AG20443 (cell line): ENCODE data around the gene SRP19.
"Not testable (repeated sequence)": the region's sequence is repeated elsewhere in the genome, so short reads cannot be mapped to it uniquely, and the experiment has no call there.

Source experiments
- DNase-seq: peaks from one replicate; pipeline ENCODE4 v3.0.0; 2012; ENCODE audit warnings: low spot score, mixed read lengths

The SRP19 gene

DNA sequence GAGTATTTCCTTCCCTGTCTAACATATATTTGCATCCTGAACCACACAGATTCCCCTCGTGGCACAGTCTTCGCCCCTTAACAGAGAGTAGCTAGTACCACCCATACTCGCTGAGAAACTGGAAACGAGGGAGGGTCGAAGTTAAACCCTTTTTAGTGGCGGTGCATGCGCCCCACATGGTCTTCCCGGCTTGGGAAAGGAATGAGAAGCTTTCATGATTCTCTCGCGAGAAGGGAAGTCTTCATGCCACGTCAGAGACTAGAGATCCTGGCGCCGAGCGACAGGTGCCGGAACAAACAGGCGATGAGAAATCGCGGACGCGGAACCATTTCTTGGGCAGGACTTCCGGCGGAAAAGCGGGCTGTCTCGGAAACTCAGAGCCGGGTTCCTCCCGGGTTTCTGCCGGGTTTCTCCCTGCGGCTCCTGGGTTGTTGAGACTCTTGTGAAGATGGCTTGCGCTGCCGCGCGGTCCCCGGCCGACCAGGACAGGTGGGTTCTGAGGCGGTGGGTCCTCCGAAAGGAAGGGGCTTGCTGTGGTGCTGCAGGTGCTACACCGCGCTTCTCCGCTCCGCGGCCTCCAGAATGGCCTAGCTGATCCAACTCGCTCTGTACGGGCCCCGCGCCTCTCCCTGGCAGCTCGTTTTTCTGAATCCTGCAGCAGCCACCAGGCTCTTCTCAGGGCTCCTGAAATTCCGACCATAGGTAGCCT lies at the start of gene SRP19:
SRP19 (plus strand) TSS at position 359 of the 709 bp plus-strand sequence; CDS start at position 449, 90 bp downstream.
- DNase-seq = peak; percentile 98

GRCh38 chr5:112812549-112812948 lies 48.5 kb upstream of the SRP19 start:
- DNase-seq = no peak

DNA sequence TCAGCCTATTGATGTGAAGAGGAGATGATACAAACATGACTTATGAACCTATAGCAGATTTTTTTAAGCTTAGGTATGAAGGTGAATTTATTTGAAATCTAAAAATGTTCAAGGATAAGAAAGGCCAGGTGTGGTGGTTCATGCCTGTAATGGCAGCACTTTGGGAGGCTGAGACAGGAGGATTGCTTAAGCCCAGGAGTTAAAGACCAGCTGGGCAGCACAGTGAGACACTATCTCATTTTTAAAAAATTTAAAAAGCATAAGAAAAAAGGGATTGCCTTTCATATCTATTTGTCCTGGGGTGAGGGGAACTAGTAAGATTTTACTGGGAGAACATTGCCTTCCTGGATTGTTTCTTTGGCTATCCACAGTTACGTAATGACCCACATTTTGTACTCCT lies 40.8 kb upstream of the SRP19 start:
- DNase-seq = no peak

DNA sequence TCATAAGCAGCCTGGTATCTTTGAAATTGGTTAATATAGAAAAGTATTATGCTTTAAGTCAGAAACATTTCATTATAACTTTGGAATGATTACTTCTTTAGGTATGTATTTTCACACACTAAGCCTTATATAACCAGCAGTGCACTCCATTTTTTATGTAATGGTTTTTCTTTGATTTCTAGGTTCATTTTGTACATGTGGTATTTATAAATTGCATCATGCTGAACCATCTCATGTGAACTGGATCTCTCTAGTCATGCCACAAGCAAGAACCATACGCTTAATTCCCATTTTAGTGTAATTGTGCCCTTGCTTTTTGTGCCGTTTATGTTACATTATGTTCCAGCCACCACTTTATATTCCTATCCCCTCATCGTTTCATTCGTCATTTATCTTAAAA lies 38.6 kb upstream of the SRP19 start:
- no peak for DNase-seq

DNA sequence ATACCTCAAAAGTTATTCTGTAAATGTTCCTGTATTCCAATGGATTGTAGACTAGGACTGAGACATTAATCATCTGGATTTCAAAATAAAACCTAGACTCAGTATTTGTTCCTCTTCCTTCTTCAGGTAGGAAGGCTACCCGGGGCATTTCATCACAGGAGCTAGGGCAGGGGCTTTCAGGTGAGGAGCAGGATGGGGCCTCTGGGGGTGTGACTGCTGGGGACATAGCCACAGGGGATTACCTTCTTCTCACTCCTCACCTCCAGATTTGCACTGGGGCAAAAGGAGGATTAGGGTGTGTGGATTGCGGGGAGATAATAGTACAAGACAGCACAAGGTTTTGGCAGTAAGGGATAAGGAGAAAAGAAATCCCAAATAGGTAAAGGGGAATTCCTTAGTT lies 37.9 kb upstream of the SRP19 start:
- DNase-seq = no peak

GRCh38 chr5:112823656-112824055 lies 37.4 kb upstream of the SRP19 start:
- no peak for DNase-seq

GRCh38 chr5:112824197-112824596 lies 36.9 kb upstream of the SRP19 start:
- DNase-seq = no peak

GRCh38 chr5:112830378-112830777 lies 30.7 kb upstream of the SRP19 start:
- no peak for DNase-seq

GRCh38 chr5:112833971-112834370 lies 27.1 kb upstream of the SRP19 start:
- no peak for DNase-seq

- no peak for DNase-seq
Observed at GRCh38 chr5:112844489-112844888, 16.6 kb upstream of the SRP19 start.

DNA sequence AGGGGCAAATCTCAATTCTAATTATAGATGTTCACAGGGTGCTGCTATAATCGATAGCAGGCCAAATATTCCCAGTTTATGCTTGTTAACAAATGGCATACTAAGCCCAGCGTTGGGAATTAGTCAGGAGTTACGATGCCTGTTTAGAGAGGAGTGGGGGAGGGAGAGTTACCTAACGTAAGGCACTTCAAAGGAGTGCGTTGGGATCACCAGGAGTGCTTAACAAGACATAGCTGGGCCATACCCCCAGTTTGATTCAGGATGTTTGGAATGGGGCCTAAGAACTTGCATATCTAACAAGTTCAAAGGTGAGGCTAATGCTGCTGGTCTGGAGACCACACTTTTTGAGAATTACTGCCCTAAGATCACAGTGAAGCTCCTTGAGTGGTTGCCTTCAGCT lies 14.5 kb upstream of the SRP19 start:
- DNase-seq = no peak

GRCh38 chr5:112847306-112847705 lies 13.8 kb upstream of the SRP19 start:
- no peak for DNase-seq

- peak; percentile 61 for DNase-seq
Observed at GRCh38 chr5:112848116-112848811, 12.8 kb upstream of the SRP19 start.

GRCh38 chr5:112849912-112850311 lies 11.2 kb upstream of the SRP19 start:
- no peak for DNase-seq

DNA sequence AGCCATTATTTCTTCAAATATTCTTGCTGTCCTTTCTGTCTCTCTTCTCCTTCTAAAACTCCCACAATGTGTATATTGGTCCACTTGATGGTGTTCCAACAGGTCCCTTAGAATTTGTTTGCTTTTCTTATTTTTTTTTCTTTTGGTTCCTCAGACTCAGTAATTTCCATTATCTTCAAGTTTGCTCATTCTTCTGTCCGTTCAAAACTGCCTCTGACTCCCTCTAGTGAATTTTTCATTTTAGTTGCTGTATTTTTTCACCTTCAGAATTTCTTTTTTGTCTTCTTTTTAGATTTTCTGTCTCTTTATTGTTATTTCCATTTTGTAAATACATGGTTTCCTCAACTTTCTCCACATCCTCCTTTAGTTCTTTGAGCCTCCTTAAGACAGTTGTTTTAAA lies 6.4 kb upstream of the SRP19 start:
- no peak for DNase-seq

DNA sequence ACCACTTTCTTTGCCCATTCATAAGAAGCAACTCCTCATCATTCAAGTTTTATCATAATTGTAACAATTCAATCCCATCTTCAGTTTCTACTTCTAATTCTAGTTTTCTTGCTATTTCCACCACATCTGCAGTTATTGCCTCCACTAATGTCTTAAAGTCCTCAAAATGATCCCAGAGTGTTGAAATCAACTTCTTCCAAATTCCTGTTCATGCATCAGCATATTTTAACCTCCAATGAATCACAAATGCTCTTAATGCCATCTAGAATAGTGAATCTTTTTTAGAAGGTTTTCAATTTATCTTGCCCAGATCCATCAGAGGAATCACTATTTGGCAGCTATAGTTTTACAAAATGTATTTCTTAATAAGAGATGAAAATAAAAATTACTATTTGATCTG lies 3.2 kb upstream of the SRP19 start:
- DNase-seq = no peak

DNA sequence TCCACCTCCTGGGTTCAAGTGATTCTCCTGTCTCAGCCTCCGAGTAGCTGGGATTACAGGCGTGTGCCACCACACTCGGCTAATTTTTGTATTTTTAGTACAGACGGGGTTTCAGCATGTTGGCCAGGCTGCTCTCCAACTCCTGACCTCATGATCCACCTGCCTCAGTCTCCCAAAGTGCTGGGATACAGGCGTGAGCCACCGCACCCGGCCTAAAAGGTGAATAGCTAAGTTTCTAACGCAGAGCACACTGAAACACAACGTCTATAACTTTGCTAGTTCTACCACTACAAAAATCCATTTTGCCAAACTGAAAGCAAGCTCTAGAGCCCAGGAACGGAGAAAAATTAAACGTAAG lies 537 bp upstream of the SRP19 start:
- DNase-seq = not testable (repeated sequence)

DNA sequence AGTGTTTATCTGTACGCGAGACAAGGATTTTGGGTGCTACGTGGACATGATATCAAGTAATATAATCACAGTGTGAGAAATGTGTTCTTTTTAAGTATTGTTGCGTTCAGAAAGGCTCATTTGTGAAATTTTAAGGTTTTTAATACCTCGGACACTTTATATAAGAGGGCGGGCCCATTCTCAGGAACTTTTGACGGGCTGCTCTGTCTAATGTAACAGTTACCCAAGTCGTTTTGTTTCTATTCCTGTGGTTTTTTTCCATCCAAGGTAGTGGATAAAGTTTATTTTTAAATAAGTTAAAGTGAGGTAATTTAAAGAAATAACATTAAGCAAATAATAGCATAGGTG lies 525 bp downstream of the SRP19 start:
- no peak for DNase-seq

DNA sequence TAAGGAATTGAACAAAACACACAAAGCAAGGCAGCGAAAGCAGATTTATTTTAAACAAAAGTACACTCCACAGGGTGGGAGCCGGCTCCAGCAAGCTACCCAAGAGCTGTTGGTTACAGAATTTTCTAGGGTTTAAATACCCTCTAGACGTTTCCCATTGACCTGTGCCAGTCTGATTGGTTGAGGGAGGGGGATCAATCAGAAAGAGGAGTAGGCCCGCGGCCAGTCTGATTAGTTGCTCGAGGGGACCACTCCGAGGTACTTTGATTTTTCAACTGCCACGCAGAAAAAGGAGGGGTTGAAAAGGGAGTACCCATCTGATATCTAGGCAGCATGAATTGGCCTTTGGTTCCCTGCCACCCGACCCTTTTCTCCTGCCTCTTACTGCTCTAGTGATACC lies 998 bp downstream of the SRP19 start:
- DNase-seq = no peak

DNA sequence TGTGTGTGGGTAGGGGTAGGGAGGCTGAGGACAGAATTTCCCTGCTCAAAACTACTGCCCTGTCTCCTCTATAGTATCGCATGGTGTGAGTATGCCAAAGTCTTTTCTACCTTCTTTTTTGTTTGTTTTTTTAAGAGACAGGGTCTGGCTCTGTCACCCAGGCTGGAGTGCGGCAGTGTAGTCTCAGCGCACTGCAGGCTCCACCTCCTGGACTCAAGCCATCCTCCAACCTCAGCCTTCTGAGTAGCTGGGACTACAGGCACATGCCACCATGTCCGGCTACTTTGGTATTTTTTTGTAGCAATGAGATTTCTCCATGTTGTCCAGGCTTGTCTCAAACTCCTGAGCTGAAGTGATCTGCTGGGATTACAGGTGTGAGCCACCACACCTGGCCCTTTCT lies 2.5 kb downstream of the SRP19 start:
- no peak for DNase-seq

- no peak for DNase-seq
Observed at GRCh38 chr5:112865128-112865527, 4.0 kb downstream of the SRP19 start.

GRCh38 chr5:112866739-112867138 lies 5.7 kb downstream of the SRP19 start:
- no peak for DNase-seq

GRCh38 chr5:112867411-112867810 lies 6.3 kb downstream of the SRP19 start:
- DNase-seq = no peak

DNA sequence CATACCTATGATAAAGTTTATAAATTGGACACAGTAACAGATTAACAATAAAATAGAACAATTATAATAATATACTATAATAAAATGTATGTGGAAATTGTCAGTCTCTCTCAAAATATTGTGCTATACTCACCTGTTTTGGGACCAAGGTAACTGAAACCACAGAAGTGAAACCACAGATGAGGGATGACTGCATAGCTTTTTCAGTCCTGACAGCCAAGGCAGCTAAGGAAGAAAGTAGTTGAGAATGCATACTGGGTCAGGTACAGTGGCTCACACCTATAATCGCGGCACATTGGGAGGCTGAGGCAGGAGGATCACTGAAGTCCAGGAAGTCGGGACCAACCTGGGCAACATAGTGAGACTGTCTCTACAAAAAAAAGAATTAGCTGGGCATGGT lies 8.9 kb downstream of the SRP19 start:
- no peak for DNase-seq
